ENCODE measurements around the gene TMEM245.

DNA sequence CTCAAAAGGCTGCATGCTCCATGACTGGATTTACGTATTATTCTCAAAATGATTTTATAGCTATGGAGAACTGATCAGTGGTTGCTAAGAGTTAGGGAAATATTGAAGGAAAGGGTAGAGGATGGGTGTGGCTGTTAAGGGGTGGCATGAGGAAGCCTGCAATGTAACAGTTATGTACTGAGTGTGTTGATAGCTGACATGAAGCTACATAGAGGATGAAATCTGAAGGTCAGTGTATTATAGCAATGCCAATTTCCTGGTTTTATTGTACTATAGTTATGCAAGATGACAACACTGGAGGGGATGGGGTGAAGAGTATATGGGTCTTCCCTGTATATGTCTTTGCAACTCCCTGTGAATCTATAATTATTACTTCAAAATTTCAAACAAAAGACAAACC lies 51.0 kb downstream of the TMEM245 start:
- TF ChIP-seq POLR2AphosphoS5 (IDR thresholded peaks at IDR 0.05; ENCODE audit: low read depth, low read length) (no peak), TAF1 (IDR thresholded peaks at IDR 0.05; ENCODE audit: borderline replicate concordance, low read depth, low read length) (no peak), POLR2A (IDR thresholded peaks at IDR 0.05; ENCODE audit: low read depth, low read length) (no peak)
